ENCODE measurements around the gene ZNF679.
"Not testable (repeated sequence)": the region's sequence is repeated elsewhere in the genome, so short reads cannot be mapped to it uniquely, and the experiment has no call there.

ZNF679 gene

GRCh38 chr7:64312826-64313225 is 84.6 kb downstream of the ZNF679 start:
- DNase-seq: no peak

GRCh38 chr7:64313740-64314491 is 85.6 kb downstream of the ZNF679 start, which contains the start of gene ZNF736:
ZNF736 (plus strand) TSS chr7:64313961; CDS start chr7:64314151, 190 bp downstream.
- peak; percentile 79 for DNase-seq

- no peak for DNase-seq
These were observed 86.3 kb downstream of the ZNF679 start for GRCh38 chr7:64314566-64314965.

- DNase-seq: not testable (repeated sequence)
These were observed 87.9 kb downstream of the ZNF679 start for GRCh38 chr7:64316031-64316742.

Measured in amniotic stem cell (primary cell).